Cerebellar nuclear complex (tissue), 1 donor: ENCODE data around the gene CBLL2.
"Not testable (repeated sequence)": the region's sequence is repeated elsewhere in the genome, so short reads cannot be mapped to it uniquely, and the experiment has no call there.

ENCODE experiments used
- DNase-seq, 2 experiments: peaks; one replicate each; lab custom pipeline; 2025; lab: John Stamatoyannopoulos, UW

CBLL2 gene

DNA sequence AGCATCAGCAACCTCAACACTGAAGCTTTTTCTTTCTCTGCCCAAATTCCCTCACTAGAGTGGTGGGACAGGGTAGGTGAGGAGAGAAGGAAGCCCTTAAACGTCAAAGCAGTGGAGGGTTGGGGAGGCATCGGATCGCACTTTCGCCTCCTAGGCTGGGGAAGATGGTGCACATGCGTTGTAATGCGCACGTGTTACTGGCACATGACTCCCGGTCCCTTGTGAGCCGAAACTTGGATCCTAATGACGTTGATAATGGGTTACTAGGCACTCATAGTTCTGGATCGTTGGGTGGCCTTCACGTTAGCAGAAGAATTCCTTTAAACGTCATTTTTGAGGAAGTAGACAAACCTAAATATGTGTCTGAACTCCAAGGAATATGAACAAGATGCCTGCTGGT lies at the start of gene CBLL2:
CBLL2 (plus strand) TSS at position 301 of the 400 bp plus-strand sequence; CDS start at position 380, 79 bp downstream.
- no peak for DNase-seq

DNA sequence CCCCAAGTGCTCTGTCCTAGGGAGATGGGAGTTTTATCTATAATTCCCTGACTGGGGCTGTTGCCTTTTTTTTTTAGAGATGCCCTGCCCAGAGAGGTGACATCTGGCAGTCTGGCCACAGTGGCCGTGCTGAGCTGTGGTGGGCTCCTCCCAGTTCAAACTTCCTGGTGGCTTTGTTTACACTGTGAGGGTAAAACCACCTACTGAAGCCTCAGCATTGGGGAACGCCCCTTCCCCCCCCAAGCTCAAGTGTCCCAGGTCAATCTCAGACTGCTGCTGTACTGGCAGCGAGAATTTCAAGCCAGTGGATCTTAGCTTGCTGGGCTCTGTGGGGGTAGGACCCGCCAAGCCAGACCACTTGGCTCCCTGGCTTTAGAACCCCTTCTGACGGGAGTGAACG lies 38.3 kb upstream of the CBLL2 start:
- no peak for DNase-seq

- no peak for DNase-seq
These were observed 35.2 kb upstream of the CBLL2 start for GRCh38 chrX:22237479-22237878.

DNA sequence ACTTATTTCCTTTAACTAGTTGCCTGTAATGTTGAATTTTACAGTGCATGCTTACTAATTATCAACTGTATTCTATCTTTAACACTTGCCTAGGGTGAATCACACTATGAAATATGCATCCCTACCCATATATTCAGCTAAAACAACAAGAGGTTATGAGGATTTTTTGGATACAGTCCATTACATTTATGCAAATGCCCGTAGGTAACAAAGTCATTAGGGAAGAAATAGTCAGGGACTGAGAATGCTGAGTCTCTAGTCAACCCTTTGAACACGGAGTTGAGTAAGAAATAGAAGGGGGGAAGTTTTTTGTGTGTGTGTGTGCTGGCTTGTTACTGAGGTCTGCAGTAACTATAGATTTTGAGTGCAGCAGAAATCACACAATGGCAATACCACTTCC lies 26.1 kb upstream of the CBLL2 start:
- no peak for DNase-seq

DNA sequence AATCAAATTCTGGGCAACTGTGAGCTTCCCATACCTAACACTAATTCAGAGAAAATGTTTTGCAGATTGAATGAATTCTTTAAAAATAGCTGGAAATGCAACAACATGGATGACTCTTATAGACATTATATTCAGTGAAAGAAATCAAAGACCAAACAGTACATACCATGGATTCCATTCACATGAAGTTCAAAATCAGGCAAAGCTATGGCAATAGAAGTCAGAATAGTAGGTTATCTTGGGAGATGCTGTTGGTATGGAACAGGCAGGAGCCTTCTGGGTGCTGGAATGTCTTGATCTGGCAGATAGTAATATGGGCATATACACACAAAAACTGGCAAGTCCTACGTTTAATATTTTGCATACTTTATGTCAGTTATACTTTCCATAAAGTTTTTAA lies 25.5 kb upstream of the CBLL2 start:
- no peak for DNase-seq

DNA sequence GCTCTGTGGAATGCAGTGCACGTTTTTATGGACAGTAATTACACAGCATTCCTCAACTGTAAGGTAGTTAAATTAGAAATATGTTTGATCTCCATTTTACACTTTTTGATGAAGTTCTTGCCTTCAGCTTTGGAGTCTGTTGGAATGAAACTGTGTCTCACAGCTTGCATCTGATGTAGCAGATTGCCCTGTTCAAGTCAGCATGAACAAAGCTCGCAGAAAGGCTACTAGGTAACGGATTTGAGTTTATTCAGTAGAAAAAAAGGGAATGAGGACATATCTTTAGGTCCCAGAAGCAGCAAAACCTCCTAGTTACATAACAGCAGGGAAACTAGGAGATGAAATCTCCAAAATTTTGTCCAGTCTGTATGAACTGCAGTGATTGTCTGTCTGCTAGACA lies 24.3 kb upstream of the CBLL2 start:
- DNase-seq, result no peak

- no peak for DNase-seq
These were observed 23.3 kb upstream of the CBLL2 start for GRCh38 chrX:22249371-22249770.

DNA sequence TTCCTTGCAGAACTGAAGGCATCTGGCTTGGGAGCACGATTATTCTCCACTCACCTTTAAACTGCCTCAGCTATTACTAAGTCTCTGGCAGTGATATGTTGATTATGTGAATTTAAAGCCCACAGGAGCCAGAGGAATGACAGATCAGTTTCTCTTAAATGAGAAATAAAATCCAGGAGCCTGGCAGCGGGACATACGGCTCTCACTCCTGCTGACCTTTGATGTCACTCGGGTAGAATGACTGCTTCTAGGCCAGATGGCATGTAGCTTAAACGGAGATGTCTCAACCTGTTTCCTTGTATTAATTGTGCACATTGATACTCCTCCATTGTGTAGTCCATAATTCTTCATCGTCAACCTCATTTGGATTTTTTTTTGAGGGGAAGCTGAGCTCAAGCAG lies 4.0 kb upstream of the CBLL2 start:
- no peak for DNase-seq

GRCh38 chrX:22273714-22274317 lies 1.1 kb downstream of the CBLL2 start:
- DNase-seq, result no peak

GRCh38 chrX:22276781-22277180 lies 4.1 kb downstream of the CBLL2 start:
- no peak for DNase-seq

DNA sequence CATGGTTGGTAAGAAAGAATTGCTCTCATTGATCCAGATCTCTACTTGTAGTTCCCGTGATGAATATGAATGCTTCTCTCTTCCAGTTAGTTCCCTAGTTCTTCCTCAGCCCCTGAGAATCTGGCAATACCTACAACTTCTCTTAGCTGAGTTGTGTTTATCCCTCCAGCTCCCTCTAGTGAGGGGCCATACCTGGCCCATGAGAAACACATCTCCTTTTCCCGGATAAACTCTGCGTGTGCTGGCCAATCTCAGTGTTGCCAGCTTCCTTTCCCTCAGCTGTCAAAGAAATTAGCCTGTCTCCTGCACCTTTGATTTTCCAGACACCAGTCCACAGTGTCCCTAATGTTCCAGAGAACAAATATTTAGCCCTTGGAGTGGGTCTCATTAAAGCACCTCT lies 5.7 kb downstream of the CBLL2 start:
- no peak for DNase-seq

- DNase-seq, result not testable (repeated sequence)
These were observed 16.5 kb downstream of the CBLL2 start for GRCh38 chrX:22289209-22289608.

DNA sequence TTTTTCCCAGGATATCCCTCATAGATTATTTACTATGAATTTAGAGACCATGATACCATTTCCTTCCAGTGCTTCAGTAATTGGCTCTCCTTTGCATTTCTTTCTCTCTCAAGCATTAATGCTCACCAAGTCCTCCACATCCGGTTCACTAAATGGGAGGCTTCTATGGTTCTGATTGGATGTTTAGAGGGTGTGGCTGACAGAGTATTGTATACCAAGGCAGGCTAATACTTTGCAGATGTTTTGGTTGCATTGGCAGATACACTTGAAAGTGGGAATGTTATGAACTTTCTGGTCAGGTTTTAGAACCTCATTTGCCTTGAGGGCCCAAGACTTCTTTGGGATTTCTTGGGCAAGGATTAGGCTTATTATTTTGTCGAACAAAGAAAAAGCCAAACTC lies 24.2 kb downstream of the CBLL2 start:
- DNase-seq, result no peak

DNA sequence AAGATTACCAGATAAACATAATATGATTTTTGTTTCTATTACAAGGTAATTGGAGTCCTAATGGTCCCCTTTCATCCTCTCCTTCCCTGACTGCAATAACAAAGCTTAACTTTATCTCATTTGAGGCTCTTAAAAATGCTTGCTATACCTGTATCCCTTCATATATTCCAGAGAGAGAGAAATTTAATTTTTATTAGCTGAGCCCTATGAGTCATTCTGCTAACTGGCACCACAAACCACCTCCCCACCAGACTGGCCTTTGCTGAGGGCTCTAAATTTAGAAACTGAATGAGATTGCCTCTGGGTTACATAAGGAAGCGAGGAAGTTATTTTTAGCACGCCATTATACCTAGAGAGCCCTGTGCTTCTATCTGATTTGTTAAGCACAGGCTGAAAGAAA lies 27.4 kb downstream of the CBLL2 start:
- DNase-seq, result peak; percentile 39 to 62

DNA sequence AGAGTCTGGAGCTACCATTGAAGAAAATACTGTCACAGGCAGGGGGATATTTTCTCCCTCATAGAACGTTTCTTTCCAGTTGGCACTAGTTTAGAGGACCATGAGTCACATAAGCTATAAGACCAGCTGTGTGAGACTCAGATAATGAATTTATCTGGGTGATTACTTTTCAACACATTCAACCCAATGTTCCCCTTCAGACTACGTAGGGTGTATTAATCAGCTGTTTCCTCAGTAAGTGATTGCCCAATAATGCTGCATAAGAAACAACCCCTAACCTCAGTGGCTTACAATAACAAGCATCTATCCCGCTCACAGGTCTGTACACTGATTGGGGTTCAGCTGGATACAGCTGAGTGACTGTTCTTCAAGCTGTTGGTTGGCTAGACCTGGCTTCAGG lies 38.1 kb downstream of the CBLL2 start:
- no peak for DNase-seq

GRCh38 chrX:22313766-22314165 lies 41.1 kb downstream of the CBLL2 start:
- DNase-seq, result no peak

DNA sequence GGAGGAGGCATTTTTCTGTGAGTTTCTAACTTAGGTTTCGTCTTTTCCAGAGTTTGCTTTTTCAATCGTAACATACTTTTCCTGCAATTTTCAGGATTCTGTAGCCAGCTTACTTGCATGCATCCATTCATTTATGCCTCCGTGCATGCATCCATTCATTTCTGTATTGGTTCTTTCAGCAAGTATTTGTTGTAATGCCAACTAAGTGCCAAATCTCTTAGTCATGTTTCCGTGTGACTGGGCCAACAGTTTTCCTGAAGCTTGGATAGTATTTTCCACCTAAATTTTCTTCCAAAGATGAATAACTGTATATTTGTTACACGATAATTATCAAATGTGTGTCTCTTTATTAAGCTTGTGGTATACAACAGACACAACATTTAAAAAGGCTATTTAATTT lies 41.5 kb downstream of the CBLL2 start:
- no peak for DNase-seq

GRCh38 chrX:22314692-22315091 lies 42.0 kb downstream of the CBLL2 start:
- no peak for DNase-seq

- DNase-seq, result no peak
These were observed 42.4 kb downstream of the CBLL2 start for GRCh38 chrX:22315151-22315550.

DNA sequence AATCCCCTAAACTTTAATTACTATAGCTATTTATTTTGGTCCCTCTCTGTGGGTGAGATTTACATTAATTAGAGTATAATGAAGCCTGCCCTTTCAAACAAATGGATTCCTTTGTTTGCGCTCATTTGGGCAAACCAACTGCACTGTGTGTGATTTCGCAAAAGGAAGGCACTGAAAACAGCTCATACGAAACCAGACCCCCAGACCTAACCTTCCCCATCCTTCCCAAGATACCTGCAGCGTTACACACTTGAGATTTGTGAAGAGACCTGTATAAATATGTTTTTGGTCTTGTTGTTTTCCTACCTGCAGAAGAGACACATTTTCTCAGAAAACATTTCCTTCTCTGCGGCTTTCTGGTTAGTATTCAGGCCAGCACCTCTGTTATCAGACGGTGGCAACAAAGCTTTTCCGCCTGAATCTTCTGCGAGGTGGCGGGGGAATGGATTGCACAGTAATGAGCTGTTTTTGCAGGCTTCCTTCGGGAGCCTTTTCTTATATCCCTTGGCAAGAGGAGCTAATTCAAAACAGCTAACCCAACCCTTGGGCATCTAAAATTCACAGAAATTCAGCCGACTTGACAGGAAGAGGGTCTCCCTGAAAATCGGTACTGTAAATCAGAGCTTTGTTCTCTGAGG lies 47.6 kb downstream of the CBLL2 start:
- no peak for DNase-seq

DNA sequence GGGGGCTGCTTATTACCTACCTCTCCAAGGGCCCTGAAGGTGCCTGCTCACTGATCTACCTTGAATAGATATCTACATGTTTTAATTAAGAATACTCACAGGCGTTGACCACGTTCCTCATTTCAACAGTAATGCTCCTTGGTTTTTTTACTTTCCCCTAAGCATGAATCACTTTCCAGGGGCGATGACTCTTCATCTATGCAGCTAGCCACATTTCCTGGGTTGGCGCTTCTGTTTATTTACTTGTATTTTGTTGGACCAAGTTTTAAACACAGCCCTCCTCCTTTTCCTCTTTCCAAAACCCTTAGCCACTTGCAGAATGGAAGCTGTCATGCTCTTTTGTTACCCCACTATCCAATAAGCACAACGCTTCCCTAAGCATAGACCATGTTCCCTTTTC lies 50.8 kb downstream of the CBLL2 start:
- DNase-seq, result no peak
